ENCODE results near the gene ARAP3.

DNA sequence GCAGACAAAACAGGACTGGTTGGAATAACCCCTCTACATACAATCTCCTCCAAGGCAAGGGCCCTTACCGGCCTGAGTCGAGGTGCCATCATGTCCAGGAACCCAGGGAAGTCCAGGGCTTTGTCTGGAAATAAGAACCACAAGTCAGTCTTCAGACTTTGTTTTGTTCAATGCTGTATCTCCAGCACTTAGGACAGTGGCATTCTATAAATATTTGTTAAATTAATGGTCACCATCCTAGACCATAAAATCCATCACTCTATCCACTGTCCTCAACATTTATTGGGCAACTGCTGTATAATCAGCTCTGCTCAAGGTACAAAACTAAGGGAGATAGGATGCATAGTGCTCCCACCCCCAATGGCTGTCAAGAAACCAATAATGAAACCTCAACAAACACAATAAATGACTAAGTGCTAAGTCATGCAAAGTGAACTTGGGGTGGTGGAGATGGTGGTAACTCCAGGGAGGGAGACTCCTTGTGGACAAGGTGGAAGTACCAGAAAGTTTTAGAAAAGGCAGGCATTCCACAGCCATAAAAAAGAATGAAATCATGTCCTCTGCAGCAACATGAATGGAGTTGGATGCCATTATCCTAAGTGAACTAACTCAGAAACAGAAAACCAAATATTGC is 40.3 kb downstream of the ARAP3 start:
- TF ChIP-seq, protein P1, sequence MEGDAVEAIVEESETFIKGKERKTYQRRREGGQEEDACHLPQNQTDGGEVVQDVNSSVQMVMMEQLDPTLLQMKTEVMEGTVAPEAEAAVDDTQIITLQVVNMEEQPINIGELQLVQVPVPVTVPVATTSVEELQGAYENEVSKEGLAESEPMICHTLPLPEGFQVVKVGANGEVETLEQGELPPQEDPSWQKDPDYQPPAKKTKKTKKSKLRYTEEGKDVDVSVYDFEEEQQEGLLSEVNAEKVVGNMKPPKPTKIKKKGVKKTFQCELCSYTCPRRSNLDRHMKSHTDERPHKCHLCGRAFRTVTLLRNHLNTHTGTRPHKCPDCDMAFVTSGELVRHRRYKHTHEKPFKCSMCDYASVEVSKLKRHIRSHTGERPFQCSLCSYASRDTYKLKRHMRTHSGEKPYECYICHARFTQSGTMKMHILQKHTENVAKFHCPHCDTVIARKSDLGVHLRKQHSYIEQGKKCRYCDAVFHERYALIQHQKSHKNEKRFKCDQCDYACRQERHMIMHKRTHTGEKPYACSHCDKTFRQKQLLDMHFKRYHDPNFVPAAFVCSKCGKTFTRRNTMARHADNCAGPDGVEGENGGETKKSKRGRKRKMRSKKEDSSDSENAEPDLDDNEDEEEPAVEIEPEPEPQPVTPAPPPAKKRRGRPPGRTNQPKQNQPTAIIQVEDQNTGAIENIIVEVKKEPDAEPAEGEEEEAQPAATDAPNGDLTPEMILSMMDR (IDR thresholded peaks at IDR 0.05; ENCODE audit: low read depth, low read length): no peak
- no peak for TF ChIP-seq EZH2phosphoT487 (IDR thresholded peaks at IDR 0.05; ENCODE audit: low read depth)
